Panc1 (cell line): ENCODE data around the gene TSPOAP1.

Source experiments
- POLR2AphosphoS5 ChIP-seq: IDR thresholded peaks from 2 replicates; pipeline ENCODE4 v1.6.1; 2012; ENCODE audit warnings: mild to moderate bottlenecking, low read depth, low read length, moderate library complexity
- SIN3A ChIP-seq: IDR thresholded peaks from 2 replicates; pipeline ENCODE4 v1.6.1; 2012; ENCODE audit warnings: low read depth, mild to moderate bottlenecking, low read length, moderate library complexity, borderline replicate concordance; ENCODE audit not compliant: insufficient read depth
- TCF7L2 ChIP-seq: IDR thresholded peaks from 2 replicates; pipeline ENCODE4 v1.6.1; 2011; ENCODE audit warnings: mild to moderate bottlenecking, low read depth, low read length, inconsistent platforms
- TF ChIP-seq, protein P1 (sequence below): fragments of 450-650 bp; IDR thresholded peaks from 2 replicates; pipeline ENCODE4 v1.5.1; 2017; ENCODE audit warnings: mild to moderate bottlenecking
- TF ChIP-seq, protein P2 (sequence below), 2 experiments: IDR thresholded peaks; 2 replicates each; pipeline ENCODE4 v1.6.1; 2011 to 2012; ENCODE audit warnings: low read depth in 2 of 2, control low read depth in 1 of 2, low read length in 1 of 2, mild to moderate bottlenecking in 1 of 2, moderate library complexity in 1 of 2; ENCODE audit not compliant: insufficient read depth in 1 of 2

DNA sequence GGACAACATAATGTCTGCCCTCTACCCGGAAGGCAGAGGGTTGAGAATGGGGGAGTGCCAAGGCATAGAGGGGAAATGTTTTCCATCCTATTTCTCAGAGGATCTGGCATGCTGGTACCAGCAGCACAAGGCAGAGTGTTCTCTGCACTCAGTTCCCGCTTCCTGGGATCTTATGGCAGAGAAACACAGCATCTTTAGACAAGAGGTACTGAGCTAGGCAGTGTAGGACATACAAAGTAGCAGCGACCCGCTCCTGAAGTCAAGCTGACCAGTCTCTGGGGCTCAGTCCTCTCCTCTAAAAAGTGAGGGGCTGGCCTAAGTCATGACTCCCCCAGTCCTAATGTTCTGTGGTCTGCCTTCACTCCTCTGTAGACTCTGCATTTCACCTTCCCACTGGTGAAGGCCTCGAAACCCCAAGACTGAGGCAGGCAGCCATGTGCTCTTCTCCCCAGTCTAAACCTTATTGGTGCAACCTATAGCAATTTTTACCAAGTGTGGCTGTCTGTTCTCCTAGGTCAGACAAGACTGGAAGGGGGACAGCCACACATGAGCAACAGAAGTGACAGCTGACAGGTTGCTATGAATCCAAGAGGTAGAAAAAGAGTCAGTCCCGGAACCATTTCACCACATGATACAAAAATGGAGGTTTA, 11.3 kb upstream of the TSPOAP1 start:
- TF ChIP-seq, protein P1, sequence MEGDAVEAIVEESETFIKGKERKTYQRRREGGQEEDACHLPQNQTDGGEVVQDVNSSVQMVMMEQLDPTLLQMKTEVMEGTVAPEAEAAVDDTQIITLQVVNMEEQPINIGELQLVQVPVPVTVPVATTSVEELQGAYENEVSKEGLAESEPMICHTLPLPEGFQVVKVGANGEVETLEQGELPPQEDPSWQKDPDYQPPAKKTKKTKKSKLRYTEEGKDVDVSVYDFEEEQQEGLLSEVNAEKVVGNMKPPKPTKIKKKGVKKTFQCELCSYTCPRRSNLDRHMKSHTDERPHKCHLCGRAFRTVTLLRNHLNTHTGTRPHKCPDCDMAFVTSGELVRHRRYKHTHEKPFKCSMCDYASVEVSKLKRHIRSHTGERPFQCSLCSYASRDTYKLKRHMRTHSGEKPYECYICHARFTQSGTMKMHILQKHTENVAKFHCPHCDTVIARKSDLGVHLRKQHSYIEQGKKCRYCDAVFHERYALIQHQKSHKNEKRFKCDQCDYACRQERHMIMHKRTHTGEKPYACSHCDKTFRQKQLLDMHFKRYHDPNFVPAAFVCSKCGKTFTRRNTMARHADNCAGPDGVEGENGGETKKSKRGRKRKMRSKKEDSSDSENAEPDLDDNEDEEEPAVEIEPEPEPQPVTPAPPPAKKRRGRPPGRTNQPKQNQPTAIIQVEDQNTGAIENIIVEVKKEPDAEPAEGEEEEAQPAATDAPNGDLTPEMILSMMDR, result no peak
- TF ChIP-seq POLR2AphosphoS5 (no peak), SIN3A (no peak), TCF7L2 (no peak)
- TF ChIP-seq, protein P2, sequence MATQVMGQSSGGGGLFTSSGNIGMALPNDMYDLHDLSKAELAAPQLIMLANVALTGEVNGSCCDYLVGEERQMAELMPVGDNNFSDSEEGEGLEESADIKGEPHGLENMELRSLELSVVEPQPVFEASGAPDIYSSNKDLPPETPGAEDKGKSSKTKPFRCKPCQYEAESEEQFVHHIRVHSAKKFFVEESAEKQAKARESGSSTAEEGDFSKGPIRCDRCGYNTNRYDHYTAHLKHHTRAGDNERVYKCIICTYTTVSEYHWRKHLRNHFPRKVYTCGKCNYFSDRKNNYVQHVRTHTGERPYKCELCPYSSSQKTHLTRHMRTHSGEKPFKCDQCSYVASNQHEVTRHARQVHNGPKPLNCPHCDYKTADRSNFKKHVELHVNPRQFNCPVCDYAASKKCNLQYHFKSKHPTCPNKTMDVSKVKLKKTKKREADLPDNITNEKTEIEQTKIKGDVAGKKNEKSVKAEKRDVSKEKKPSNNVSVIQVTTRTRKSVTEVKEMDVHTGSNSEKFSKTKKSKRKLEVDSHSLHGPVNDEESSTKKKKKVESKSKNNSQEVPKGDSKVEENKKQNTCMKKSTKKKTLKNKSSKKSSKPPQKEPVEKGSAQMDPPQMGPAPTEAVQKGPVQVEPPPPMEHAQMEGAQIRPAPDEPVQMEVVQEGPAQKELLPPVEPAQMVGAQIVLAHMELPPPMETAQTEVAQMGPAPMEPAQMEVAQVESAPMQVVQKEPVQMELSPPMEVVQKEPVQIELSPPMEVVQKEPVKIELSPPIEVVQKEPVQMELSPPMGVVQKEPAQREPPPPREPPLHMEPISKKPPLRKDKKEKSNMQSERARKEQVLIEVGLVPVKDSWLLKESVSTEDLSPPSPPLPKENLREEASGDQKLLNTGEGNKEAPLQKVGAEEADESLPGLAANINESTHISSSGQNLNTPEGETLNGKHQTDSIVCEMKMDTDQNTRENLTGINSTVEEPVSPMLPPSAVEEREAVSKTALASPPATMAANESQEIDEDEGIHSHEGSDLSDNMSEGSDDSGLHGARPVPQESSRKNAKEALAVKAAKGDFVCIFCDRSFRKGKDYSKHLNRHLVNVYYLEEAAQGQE (IDR thresholded peaks at IDR 0.05; ENCODE audit: insufficient read depth in 1 of 2, low read depth in 2 of 2, low read length in 1 of 2), result no peak
